Measurements from ENCODE around the gene LRRC56.

- TF ChIP-seq CTCF (conservative IDR thresholded peaks at IDR 0.05 in 1 of 2, IDR thresholded peaks at IDR 0.05 in 1 of 2; ENCODE audit: low read depth in 1 of 2, low read length in 2 of 2) (no peak), EZH2 (IDR thresholded peaks at IDR 0.05; ENCODE audit: low read length, missing control alignments) (no peak)
These were observed 39.7 kb downstream of the LRRC56 start for GRCh38 chr11:576811-577610.

All from fibroblast of lung (primary cell).